Tibial nerve (tissue), 4 donors: Measurements from ENCODE around the gene HS1BP3. TPM values are rescaled to one million over a fixed set of nuclear protein-coding genes. Genes with fewer than 3 reads are reported as not detected.

Experiments
- DNase-seq, 2 donors: peaks; one replicate each; pipeline ENCODE4 v3.0.0-alpha.2; 2019; ENCODE audit warnings: low spot score in 2 of 2
- H3K27ac ChIP-seq, 4 donors: fragments of 200-600 bp; sonication (generic) in 3 of 4; one replicate each; pipeline ENCODE4 v1.5.1; 2017 to 2019; ENCODE audit warnings: mild to moderate bottlenecking in 1 of 4
- H3K27me3 ChIP-seq, 2 donors: fragments of 200-600 bp; sonication (generic) in 1 of 2; one replicate each; pipeline versions ENCODE4 v1.5.1 to v1.6.0; 2017 to 2019
- H3K36me3 ChIP-seq, 3 donors: fragments of 200-600 bp; sonication (generic); one replicate each; pipeline ENCODE4 v1.5.1; 2018 to 2019
- H3K4me1 ChIP-seq, 4 donors: fragments of 200-600 bp; sonication (generic) in 3 of 4; one replicate each; pipeline ENCODE4 v1.5.1; 2017 to 2019
- H3K4me3 ChIP-seq, 4 donors: fragments of 200-600 bp; sonication (generic) in 3 of 4; one replicate each; pipeline ENCODE4 v1.5.1; 2017 to 2019; ENCODE audit warnings: mild to moderate bottlenecking in 1 of 4, moderate library complexity in 1 of 4
- H3K9me3 ChIP-seq, 4 donors: fragments of 200-600 bp; sonication (generic) in 3 of 4; one replicate each; pipeline ENCODE4 v1.5.1; 2017 to 2019
- CTCF ChIP-seq, 5 experiments: fragments of 200-600 bp in 3 of 5; fragments of 450-650 bp in 2 of 5; sonication (generic) in 3 of 5; IDR thresholded peaks; one replicate each; pipeline ENCODE4 v1.5.1; 2016 to 2019; ENCODE audit warnings: antibody characterized with exemption in 5 of 5, mild to moderate bottlenecking in 3 of 5, moderate library complexity in 2 of 5
- EP300 ChIP-seq, 2 donors: sonication (generic); formaldehyde crosslinking; IDR thresholded peaks; one replicate each; pipeline ENCODE4 v1.6.1; 2017; ENCODE audit warnings: antibody characterized with exemption in 2 of 2, mild to moderate bottlenecking in 1 of 2
- POLR2A ChIP-seq, 2 donors: fragments of 450-650 bp; IDR thresholded peaks; one replicate each; pipeline ENCODE4 v1.6.1; 2017; ENCODE audit warnings: antibody characterized with exemption in 2 of 2, mild to moderate bottlenecking in 2 of 2, moderate library complexity in 2 of 2
- WGBS, 2 donors: methylation state at CpG; one replicate each; pipeline ENCODE4 v1.1.5; 2018; 5-methylcytosine and 5-hydroxymethylcytosine counted together
- total RNA-seq, 4 donors: library from RNA; depleted of rRNA; stranded (reverse); fragments of >200 nt; gene quantifications; one replicate each; pipeline ENCODE4 v1.1.0, GENCODE V29; 2016

HS1BP3 gene
- total RNA-seq, 4 donors from 2014 or later: 24.5 to 45.9 (median 33.8) TPM

- 87 to 90% methylated on average over 7 of the region's 7 CpGs for WGBS, 2 donors
- TF ChIP-seq POLR2A (IDR thresholded peaks at IDR 0.05) (no peak), CTCF (IDR thresholded peaks at IDR 0.05) (no peak), EP300 (IDR thresholded peaks at IDR 0.05) (no peak)
- H3K4me3 ChIP-seq: no peak overlapping the region
- H3K27ac ChIP-seq: peak overlapping the region in 3 of 4 donors; percentile 2 to 87 (median 86)
- H3K4me1 ChIP-seq: peaks cover 0 to 94% (median 54%) of the 10 kb centered on the region in 4 donors
- no peaks in the 10 kb centered on the region for H3K36me3 ChIP-seq
- no peaks in the 10 kb centered on the region for H3K27me3 ChIP-seq
- no peak for DNase-seq
- no peaks in the 10 kb centered on the region for H3K9me3 ChIP-seq
Observed at GRCh38 chr2:20571644-20572215, 79.2 kb downstream of the HS1BP3 start.

- Histone ChIP-seq H3K27ac (peak overlapping the region in 3 of 4 donors; percentile 2 to 87 (median 86)), H3K4me1 (peaks cover 0 to 90% (median 55%) of the 10 kb centered on the region in 4 donors), H3K9me3 (no peaks in the 10 kb centered on the region), H3K4me3 (no peak overlapping the region), H3K36me3 (no peaks in the 10 kb centered on the region), H3K27me3 (no peaks in the 10 kb centered on the region)
- TF ChIP-seq POLR2A (IDR thresholded peaks at IDR 0.05): no peak
- no peak for TF ChIP-seq EP300 (IDR thresholded peaks at IDR 0.05)
- TF ChIP-seq CTCF (IDR thresholded peaks at IDR 0.05): no peak
- DNase-seq: no peak
- WGBS, 2 donors: 49 to 63% methylated on average over 10 of the region's 10 CpGs
Observed at GRCh38 chr2:20571231-20571630, 79.7 kb downstream of the HS1BP3 start.

- H3K4me1 ChIP-seq: peaks cover 0 to 93% (median 63%) of the 10 kb centered on the region in 4 donors
- H3K4me3 ChIP-seq: no peak overlapping the region
- TF ChIP-seq CTCF (IDR thresholded peaks at IDR 0.05) (no peak), POLR2A (IDR thresholded peaks at IDR 0.05) (no peak), EP300 (IDR thresholded peaks at IDR 0.05) (no peak)
- peak overlapping the region in 3 of 4 donors; percentile 62 to 87 (median 86) for H3K27ac ChIP-seq
- no peaks in the 10 kb centered on the region for H3K27me3 ChIP-seq
- DNase-seq: no peak
- H3K9me3 ChIP-seq: no peaks in the 10 kb centered on the region
- no peaks in the 10 kb centered on the region for H3K36me3 ChIP-seq
- WGBS, 2 donors: 94 to 98% methylated on average over 6 of the region's 6 CpGs
Observed at GRCh38 chr2:20570249-20570648, 80.6 kb downstream of the HS1BP3 start.

- Histone ChIP-seq H3K27ac (peak overlapping the region; percentile 52 to 87 (median 74)), H3K4me1 (peaks cover 0 to 87% (median 60%) of the 10 kb centered on the region in 4 donors), H3K9me3 (no peaks in the 10 kb centered on the region), H3K4me3 (no peak overlapping the region), H3K36me3 (no peaks in the 10 kb centered on the region), H3K27me3 (no peaks in the 10 kb centered on the region)
- DNase-seq: no peak
- TF ChIP-seq EP300 (IDR thresholded peaks at IDR 0.05) (no peak), CTCF (IDR thresholded peaks at IDR 0.05) (no peak), POLR2A (IDR thresholded peaks at IDR 0.05) (no peak)
- 62 to 67% methylated on average over 7 of the region's 7 CpGs for WGBS, 2 donors
Observed at GRCh38 chr2:20569464-20570223, 81.3 kb downstream of the HS1BP3 start.
